OCI-LY3 (cell line): ENCODE measurements around the gene CASP8.

Experiments
- EZH2phosphoT487 ChIP-seq: fragments of 200-600 bp; shearing (Covaris generic); IDR thresholded peaks from 2 replicates; pipeline ENCODE4 v1.6.1; 2018; ENCODE audit warnings: antibody characterized with exemption, mixed run types, low read depth
- TF ChIP-seq, protein P1 (sequence below): fragments of 200-600, 300-600 bp; sonication (generic); IDR thresholded peaks from 2 replicates; pipeline ENCODE4 v1.5.1; 2014; ENCODE audit warnings: antibody characterized with exemption, low read length, low read depth

GRCh38 chr2:201254081-201254730, 6.1 kb upstream of the CASP8 start:
- TF ChIP-seq, protein P1, sequence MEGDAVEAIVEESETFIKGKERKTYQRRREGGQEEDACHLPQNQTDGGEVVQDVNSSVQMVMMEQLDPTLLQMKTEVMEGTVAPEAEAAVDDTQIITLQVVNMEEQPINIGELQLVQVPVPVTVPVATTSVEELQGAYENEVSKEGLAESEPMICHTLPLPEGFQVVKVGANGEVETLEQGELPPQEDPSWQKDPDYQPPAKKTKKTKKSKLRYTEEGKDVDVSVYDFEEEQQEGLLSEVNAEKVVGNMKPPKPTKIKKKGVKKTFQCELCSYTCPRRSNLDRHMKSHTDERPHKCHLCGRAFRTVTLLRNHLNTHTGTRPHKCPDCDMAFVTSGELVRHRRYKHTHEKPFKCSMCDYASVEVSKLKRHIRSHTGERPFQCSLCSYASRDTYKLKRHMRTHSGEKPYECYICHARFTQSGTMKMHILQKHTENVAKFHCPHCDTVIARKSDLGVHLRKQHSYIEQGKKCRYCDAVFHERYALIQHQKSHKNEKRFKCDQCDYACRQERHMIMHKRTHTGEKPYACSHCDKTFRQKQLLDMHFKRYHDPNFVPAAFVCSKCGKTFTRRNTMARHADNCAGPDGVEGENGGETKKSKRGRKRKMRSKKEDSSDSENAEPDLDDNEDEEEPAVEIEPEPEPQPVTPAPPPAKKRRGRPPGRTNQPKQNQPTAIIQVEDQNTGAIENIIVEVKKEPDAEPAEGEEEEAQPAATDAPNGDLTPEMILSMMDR, result no peak
- no peak for TF ChIP-seq EZH2phosphoT487
